Upper lobe of left lung (tissue), 6 donors: ENCODE results near the gene CHCHD4. TPM values are rescaled to one million over a fixed set of nuclear protein-coding genes. Genes with fewer than 3 reads are reported as not detected.
A peak's percentile ranks its signal among the peaks of the same experiment; 100 is the strongest.

Experiments
- ATAC-seq, 2 donors: fragments of 200-7000 bp; cut with Tn5 transposase; one replicate each; pipeline ENCODE4 v1.9.1; 2022; ENCODE audit warnings: mild to moderate bottlenecking in 2 of 2, moderate library complexity in 2 of 2; ENCODE audit not compliant: low FRiP score in 2 of 2
- DNase-seq, 2 donors: peaks; one replicate each; pipeline ENCODE4 v3.0.0-alpha.2; 2019 to 2020
- H3K27ac ChIP-seq, 4 donors: fragments of 200-600 bp; sonication (generic); one replicate each; pipeline ENCODE4 v1.5.1; 2016 to 2019
- H3K27me3 ChIP-seq, 4 donors: fragments of 200-600 bp; sonication (generic); one replicate each; pipeline ENCODE4 v1.5.1; 2017 to 2019
- H3K36me3 ChIP-seq, 4 donors: fragments of 200-600 bp; sonication (generic); one replicate each; pipeline ENCODE4 v1.5.1; 2016 to 2019
- H3K4me1 ChIP-seq, 4 donors: fragments of 200-600 bp; sonication (generic); one replicate each; pipeline ENCODE4 v1.5.1; 2018 to 2019
- H3K4me3 ChIP-seq, 4 donors: fragments of 200-600 bp; sonication (generic); one replicate each; pipeline ENCODE4 v1.5.1; 2017 to 2019; ENCODE audit warnings: mild to moderate bottlenecking in 2 of 4, moderate library complexity in 1 of 4
- H3K9me3 ChIP-seq, 4 donors: fragments of 200-600 bp; sonication (generic); one replicate each; pipeline ENCODE4 v1.5.1; 2018 to 2019
- EP300 ChIP-seq, 4 donors: sonication (generic); formaldehyde crosslinking; IDR thresholded peaks; one replicate each; pipeline ENCODE4 v1.5.1; 2017; ENCODE audit warnings: antibody characterized with exemption in 4 of 4, control low read depth in 2 of 4
- POLR2A ChIP-seq, 4 donors: fragments of 450-650 bp; IDR thresholded peaks; one replicate each; pipeline ENCODE4 v1.5.1; 2016 to 2017; ENCODE audit warnings: antibody characterized with exemption in 4 of 4, mild to moderate bottlenecking in 2 of 4
- POLR2AphosphoS5 ChIP-seq, 2 donors: sonication (generic); formaldehyde crosslinking; IDR thresholded peaks; one replicate each; pipeline ENCODE4 v1.5.1; 2017; ENCODE audit warnings: antibody characterized with exemption in 2 of 2
- WGBS, 2 donors: methylation state at CpG; one replicate each; pipeline ENCODE4 v1.1.5; 2017 to 2018; 5-methylcytosine and 5-hydroxymethylcytosine counted together
- total RNA-seq, 6 donors: library from RNA; depleted of rRNA in 4 of 6; stranded (reverse); fragments of >200 nt in 4 of 6; gene quantifications; one replicate each; pipeline versions ENCODE4 v1.1.0 to v1.2.1, GENCODE V29; 2016 to 2021
- TF ChIP-seq, protein P1 (sequence below), 6 experiments: fragments of 450-650 bp in 4 of 6; fragments of 200-600 bp in 2 of 6; sonication (generic) in 2 of 6; IDR thresholded peaks; one replicate each; pipeline ENCODE4 v1.5.1; 2016 to 2019; ENCODE audit warnings: antibody characterized with exemption in 6 of 6
- donor health status: DM: no; HTN: no; CAD: no; lungs with moderate emphysema.
- donor health status: DM: no; HTN: yes; CAD: no; lungs with severe emphysema.

The CHCHD4 gene
- total RNA-seq, 6 donors from 2014 or later = 2.1 to 13.2 (median 10.5) TPM

DNA sequence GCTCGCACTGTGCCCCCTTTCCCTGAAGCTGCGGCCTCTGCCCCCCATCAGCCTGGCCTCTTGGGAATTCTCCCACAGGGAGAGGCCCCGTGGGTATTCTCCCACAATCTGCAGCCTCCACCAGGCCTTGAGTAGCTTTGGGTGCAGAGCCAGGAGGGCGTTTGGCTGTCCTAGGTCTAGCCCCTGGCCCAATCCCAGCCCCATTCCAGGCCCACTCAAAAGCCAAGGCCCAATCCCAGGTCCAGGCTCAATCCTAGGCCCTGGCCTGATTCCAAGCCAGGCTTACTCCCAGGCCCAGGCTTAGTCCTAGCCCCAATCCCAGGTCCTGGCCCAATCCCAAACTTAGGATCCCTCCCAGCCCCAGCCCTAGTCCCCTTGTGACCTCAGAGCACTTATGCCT is 59.8 kb downstream of the CHCHD4 start:
- 82% methylated on average over 4 of the region's 4 CpGs; no CpG with 5 or more reads in 1 of the 2 donors for WGBS, 2 donors
- Histone ChIP-seq H3K9me3 (no peaks in the 10 kb centered on the region), H3K27ac (no peak overlapping the region), H3K36me3 (no peaks in the 10 kb centered on the region), H3K4me1 (no peaks in the 10 kb centered on the region), H3K27me3 (no peaks in the 10 kb centered on the region), H3K4me3 (no peak overlapping the region)
- TF ChIP-seq POLR2A (IDR thresholded peaks at IDR 0.05) = no peak
- ATAC-seq = peak in 1 of 2 donors; percentile 66
- no peak for DNase-seq

DNA sequence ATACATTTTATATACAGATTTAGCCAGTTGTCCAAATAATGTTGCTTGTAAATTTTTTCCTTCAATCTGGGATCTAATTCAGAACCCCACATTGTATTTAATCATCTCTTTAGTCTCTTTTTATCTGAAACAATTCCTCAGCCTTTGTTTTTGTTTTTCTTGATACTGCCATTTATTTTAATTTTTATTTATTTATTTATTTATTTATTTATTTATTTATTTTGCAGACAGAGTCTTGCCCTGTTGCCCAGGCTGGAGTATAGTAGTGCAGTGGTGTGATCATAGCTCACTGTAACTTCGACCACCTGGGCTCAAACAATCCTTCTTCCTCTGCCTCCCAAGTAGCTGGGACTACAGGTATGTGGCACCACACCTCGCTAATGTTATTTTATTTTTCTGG is 61.5 kb downstream of the CHCHD4 start:
- H3K4me3 ChIP-seq = no peak overlapping the region
- no peaks in the 10 kb centered on the region for H3K36me3 ChIP-seq
- H3K27me3 ChIP-seq = no peaks in the 10 kb centered on the region
- H3K9me3 ChIP-seq = no peaks in the 10 kb centered on the region
- WGBS, 2 donors = 89 to 94% methylated on average over 2 of the region's 2 CpGs
- no peak for DNase-seq
- TF ChIP-seq POLR2AphosphoS5 (IDR thresholded peaks at IDR 0.05) (no peak), EP300 (IDR thresholded peaks at IDR 0.05) (no peak), POLR2A (IDR thresholded peaks at IDR 0.05) (no peak)
- TF ChIP-seq, protein P1, sequence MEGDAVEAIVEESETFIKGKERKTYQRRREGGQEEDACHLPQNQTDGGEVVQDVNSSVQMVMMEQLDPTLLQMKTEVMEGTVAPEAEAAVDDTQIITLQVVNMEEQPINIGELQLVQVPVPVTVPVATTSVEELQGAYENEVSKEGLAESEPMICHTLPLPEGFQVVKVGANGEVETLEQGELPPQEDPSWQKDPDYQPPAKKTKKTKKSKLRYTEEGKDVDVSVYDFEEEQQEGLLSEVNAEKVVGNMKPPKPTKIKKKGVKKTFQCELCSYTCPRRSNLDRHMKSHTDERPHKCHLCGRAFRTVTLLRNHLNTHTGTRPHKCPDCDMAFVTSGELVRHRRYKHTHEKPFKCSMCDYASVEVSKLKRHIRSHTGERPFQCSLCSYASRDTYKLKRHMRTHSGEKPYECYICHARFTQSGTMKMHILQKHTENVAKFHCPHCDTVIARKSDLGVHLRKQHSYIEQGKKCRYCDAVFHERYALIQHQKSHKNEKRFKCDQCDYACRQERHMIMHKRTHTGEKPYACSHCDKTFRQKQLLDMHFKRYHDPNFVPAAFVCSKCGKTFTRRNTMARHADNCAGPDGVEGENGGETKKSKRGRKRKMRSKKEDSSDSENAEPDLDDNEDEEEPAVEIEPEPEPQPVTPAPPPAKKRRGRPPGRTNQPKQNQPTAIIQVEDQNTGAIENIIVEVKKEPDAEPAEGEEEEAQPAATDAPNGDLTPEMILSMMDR (IDR thresholded peaks at IDR 0.05) = no peak
- no peak for ATAC-seq
- H3K27ac ChIP-seq = no peak overlapping the region
- no peaks in the 10 kb centered on the region for H3K4me1 ChIP-seq

Other genes starting within 250 kb of the CHCHD4 start
- 10 to 100 TPM in 1 of 6 donors, 1 to 10 TPM in 5; 1.0 to 12.2 (median 6.8) TPM for gene WNT7A, start 244.8 kb downstream of the CHCHD4 start, total RNA-seq
- gene TMEM43, start 182 bp upstream of the CHCHD4 start, total RNA-seq = 100 to 1,000 TPM in 2 of 6 donors, 10 to 100 TPM in 4; 48.2 to 158 (median 87.7) TPM
- 10 to 100 TPM; 33.8 to 87.0 (median 46.6) TPM for gene XPC, start 53.7 kb upstream of the CHCHD4 start, total RNA-seq
- gene LSM3, start 53.9 kb upstream of the CHCHD4 start, total RNA-seq = 10 to 100 TPM in 1 of 6 donors, 1 to 10 TPM in 5; 2.1 to 10.3 (median 8.6) TPM